Fibroblast of pulmonary artery (primary cell): Measurements from ENCODE around the gene RPP40.

Experiments used
- DNase-seq: peaks from one replicate; pipeline ENCODE4 v3.0.0-alpha.2; 2010; ENCODE audit warnings: low read depth
- H3K4me3 ChIP-seq: replicated peaks from 2 replicates; pipeline ENCODE4 v1.5.1; 2011; ENCODE audit warnings: low read depth, mild to moderate bottlenecking, control low read depth, low read length, moderate library complexity
- CTCF ChIP-seq: IDR thresholded peaks from 2 replicates; pipeline ENCODE4 v1.5.1; 2011; ENCODE audit warnings: mild to moderate bottlenecking, control low read depth, low read length, inconsistent platforms; ENCODE audit errors: missing control alignments

RPP40 gene

DNA sequence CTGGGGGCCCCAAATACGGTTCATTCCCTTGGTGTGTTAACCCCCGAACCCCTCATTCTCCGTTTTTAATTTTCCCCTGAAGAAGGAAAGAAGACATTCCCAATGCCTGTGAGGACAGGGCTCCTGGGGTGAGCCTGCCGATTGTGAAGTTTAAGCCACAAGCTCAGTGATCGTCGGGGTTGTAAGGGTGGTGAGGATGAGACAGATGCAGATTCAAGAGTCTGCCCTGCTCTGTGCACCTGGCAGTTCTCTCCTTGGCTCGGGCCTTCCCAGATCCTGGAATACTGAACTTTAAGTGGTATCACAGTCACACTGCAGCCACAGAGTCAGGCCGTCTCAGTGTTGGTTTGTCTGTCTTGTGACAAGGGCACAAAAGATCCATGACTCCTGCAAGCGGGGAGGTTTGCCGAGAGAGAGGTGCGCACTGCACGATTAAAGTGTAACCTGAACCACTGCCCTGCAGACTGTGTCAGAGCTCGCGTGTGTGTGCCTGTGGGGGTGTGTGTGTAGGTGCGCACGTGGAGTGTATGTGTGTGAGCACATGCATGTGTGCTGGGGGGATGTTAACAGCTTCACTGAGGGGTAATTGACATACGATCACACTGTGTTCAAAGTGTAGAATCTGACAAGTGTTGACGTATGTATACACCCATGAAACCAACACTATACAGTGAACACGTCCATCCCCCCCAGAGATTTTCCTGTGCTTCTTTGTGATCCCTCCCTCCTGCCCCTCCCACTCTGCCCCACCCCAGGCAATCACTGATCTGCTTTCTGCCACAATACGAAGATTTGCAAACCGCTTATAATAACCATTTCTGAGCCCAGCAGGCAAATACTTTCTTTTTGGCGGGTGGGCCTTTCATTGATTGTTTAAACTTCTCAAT lies 38.9 kb downstream of the RPP40 start:
- no peak for TF ChIP-seq CTCF
- H3K4me3 ChIP-seq = no peak overlapping the region
- DNase-seq = no peak

- DNase-seq = no peak
- no peak for TF ChIP-seq CTCF
- no peak overlapping the region for H3K4me3 ChIP-seq
These were observed 40.9 kb downstream of the RPP40 start for GRCh38 chr6:4962905-4963304.

DNA sequence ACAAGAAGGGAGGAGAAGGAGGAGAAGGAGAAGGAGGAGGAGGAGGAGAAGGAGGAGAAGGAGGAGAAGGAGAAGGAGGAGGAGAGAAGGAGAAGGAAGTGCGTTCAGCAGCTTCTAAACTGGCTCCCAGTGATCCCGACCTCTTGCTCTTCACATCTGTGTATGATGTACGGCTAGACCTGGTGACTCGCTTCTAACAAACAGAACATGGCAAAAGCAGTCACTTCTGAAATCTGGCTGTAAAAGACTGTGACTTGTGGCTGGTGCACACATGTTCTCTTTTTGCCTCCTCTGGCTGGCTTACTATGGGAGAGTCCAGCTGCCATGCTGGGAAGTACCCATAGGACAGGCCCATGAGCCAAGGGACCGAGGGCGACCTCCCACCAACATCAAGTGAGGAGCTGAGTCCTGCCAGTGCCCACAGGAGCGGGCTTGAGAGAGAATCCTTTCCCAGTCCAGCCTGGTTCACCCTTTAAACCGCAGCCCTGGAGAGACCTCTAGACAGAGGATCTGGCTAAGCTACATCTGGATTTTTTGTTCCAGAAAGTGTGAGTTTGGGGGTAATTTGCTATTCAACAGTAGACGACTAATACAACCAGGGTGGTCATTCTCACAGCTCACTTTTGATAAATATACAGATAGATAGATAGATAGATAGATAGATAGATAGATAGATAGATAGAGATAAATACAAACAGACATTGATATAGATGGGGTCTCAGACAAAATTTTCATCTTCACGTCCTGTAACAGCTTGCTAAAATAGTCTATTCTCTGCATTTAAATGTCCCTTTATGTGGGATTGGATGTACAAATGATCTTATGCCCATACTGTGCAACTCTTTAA lies 42.3 kb downstream of the RPP40 start:
- no peak for TF ChIP-seq CTCF
- DNase-seq = no peak
- no peak overlapping the region for H3K4me3 ChIP-seq

DNA sequence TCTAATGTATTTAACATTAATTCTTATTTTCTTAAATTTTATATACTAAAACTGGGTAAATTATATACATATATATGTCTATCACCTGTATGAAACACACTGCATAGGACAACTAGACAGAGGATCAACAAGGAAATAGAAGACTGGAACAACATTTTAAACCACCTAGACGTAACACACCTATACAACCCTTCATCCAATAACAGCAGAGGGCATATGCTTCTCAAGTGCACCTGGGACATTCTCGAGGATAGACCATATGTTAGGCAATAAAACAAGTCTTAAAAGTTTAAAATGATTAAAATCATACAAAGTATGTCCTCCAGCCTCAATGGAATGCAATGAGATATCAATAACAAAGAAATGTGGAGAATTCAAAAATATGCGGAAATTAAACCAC lies 45.2 kb downstream of the RPP40 start:
- DNase-seq = no peak
- TF ChIP-seq CTCF = no peak
- H3K4me3 ChIP-seq = no peak overlapping the region

- DNase-seq = peak; percentile 17
- H3K4me3 ChIP-seq = no peak overlapping the region
- peak; percentile 24 for TF ChIP-seq CTCF
These were observed 46.2 kb downstream of the RPP40 start for GRCh38 chr6:4957521-4958231.

DNA sequence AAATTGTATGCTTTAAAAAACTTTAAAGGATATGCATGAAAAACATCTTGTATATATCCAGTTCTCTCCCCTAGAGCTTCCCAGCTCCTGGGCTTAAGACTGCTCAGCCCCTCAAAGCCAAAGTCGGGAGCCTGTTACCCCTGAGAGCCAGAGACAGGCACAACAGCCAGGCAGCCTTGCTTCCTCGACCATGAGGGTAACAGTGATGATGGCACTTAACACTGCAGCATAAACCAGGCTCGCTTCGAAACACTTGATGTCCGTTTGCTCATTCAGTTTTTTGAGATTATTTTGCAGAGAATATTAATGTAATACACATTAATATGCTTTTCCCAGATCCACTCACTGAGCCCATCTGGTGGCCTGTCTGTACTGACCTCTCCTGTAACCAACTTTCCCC lies 47.2 kb downstream of the RPP40 start:
- DNase-seq = no peak
- no peak overlapping the region for H3K4me3 ChIP-seq
- TF ChIP-seq CTCF = no peak
